Urothelium cell line (cell line): ENCODE measurements around the gene BCL2L1.

Experiments used
- DNase-seq: peaks from one replicate; pipeline ENCODE4 v3.0.0; 2011; ENCODE audit warnings: low spot score, mixed read lengths
- FAIRE-seq: peaks from 2 replicates; lab custom pipeline; 2011; peaks lifted over from hg19 to GRCh38; lab: Jason Lieb, UNC

Gene BCL2L1

GRCh38 chr20:31694842-31695593 lies 27.6 kb downstream of the BCL2L1 start:
- DNase-seq (no peak), FAIRE-seq (no peak)

- FAIRE-seq (no peak), DNase-seq (no peak)
These were observed 28.5 kb downstream of the BCL2L1 start for GRCh38 chr20:31693987-31694661.

- FAIRE-seq (no peak), DNase-seq (no peak)
These were observed 29.3 kb downstream of the BCL2L1 start for GRCh38 chr20:31693402-31693801.

GRCh38 chr20:31691646-31692275 lies 30.9 kb downstream of the BCL2L1 start:
- DNase-seq (no peak), FAIRE-seq (no peak)

GRCh38 chr20:31690124-31690666 lies 32.5 kb downstream of the BCL2L1 start:
- FAIRE-seq, result no peak

GRCh38 chr20:31689141-31689540 lies 33.5 kb downstream of the BCL2L1 start:
- no peak for FAIRE-seq
- DNase-seq, result no peak

More at GRCh38 chr20:31690124-31690666, 32.5 kb downstream of the BCL2L1 start:
- no peak for DNase-seq

- no peak for FAIRE-seq
These were observed 34.9 kb downstream of the BCL2L1 start for GRCh38 chr20:31687777-31688176.

GRCh38 chr20:31685853-31686643 lies 36.6 kb downstream of the BCL2L1 start:
- no peak for FAIRE-seq

More at GRCh38 chr20:31687777-31688176, 34.9 kb downstream of the BCL2L1 start:
- DNase-seq, result no peak

GRCh38 chr20:31684153-31685015 lies 38.3 kb downstream of the BCL2L1 start:
- FAIRE-seq, result no peak
- no peak for DNase-seq

More at GRCh38 chr20:31685853-31686643, 36.6 kb downstream of the BCL2L1 start:
- DNase-seq, result no peak

- FAIRE-seq, result no peak
- DNase-seq, result no peak
These were observed 39.7 kb downstream of the BCL2L1 start for GRCh38 chr20:31682927-31683326.

GRCh38 chr20:31682352-31682751 lies 40.3 kb downstream of the BCL2L1 start:
- FAIRE-seq (no peak), DNase-seq (no peak)

- no peak for FAIRE-seq
- DNase-seq, result no peak
These were observed 40.9 kb downstream of the BCL2L1 start for GRCh38 chr20:31681769-31682168.

GRCh38 chr20:31681128-31681727 lies 41.4 kb downstream of the BCL2L1 start:
- no peak for FAIRE-seq
- DNase-seq, result no peak

- FAIRE-seq (no peak), DNase-seq (no peak)
These were observed 42.2 kb downstream of the BCL2L1 start for GRCh38 chr20:31680286-31681127.

GRCh38 chr20:31679357-31680285 lies 43.0 kb downstream of the BCL2L1 start:
- FAIRE-seq (no peak), DNase-seq (no peak)

GRCh38 chr20:31678389-31679356 lies 44.0 kb downstream of the BCL2L1 start:
- peak; percentile 70 for DNase-seq

More at GRCh38 chr20:31678389-31679356, 44.0 kb downstream of the BCL2L1 start:
- FAIRE-seq, result no peak
